Stimulated activated CD4-positive, alpha-beta T cell treated with anti-CD3 and anti-CD28 coated beads, Interleukin-12 subunit alpha, Interleukin-12 subunit beta, amount 100 ng/mL, for 48 hours (primary cell): ENCODE results near the gene CENPQ.
"Not testable (repeated sequence)": the region's sequence is repeated elsewhere in the genome, so short reads cannot be mapped to it uniquely, and the experiment has no call there.

Experiments used
- DNase-seq, 3 donors: peaks; one replicate each; pipeline ENCODE4 v3.0.0-alpha.2; 2020; ENCODE audit warnings: low read depth in 2 of 3, low spot score in 1 of 3

The CENPQ gene, protein sequence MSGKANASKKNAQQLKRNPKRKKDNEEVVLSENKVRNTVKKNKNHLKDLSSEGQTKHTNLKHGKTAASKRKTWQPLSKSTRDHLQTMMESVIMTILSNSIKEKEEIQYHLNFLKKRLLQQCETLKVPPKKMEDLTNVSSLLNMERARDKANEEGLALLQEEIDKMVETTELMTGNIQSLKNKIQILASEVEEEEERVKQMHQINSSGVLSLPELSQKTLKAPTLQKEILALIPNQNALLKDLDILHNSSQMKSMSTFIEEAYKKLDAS

DNA sequence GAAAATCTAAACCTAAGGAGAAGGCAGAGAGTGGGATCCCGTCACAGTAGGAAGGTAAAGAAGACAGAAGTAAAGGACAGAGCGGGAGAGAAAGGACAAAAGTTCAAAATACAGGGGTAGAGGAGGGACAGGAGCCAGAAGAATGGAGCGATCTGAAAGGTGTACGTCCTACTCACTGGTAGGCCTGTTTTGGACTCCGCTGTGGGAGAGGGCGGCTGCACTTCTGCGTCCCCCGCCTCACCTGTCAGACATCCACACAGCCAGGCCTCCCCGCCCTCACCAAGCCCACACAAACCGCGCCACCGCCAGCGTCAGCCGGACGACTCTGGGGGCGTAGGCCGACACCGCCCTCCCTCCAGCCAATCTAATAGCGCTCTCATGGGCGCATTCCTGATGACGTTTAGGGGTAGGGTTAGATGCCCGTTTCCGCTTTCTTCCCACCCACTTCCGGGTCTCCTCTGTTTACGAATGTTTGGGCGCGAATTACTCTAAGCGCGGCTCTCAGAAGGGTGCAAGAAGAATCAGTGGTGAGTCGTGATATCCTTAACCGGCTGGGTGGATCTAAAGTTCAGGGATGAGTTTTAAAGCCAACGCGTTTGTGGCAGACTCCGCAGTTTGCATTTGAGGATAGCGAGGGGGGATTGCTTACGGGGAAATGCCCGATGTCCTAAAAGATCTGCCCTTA, at the start of gene CENPQ, which contains the start of gene MMUT:
Gene CENPQ, plus strand, starts transcription at position 444 of the 685 bp plus-strand sequence. CDS start 6,807 bp downstream, outside the sequence.
Gene MMUT, minus strand, starts transcription at position 327 of the 685 bp plus-strand sequence. CDS start 3,787 bp downstream, outside the sequence.
- peak; percentile 84 to 86 (median 85) for DNase-seq

DNA sequence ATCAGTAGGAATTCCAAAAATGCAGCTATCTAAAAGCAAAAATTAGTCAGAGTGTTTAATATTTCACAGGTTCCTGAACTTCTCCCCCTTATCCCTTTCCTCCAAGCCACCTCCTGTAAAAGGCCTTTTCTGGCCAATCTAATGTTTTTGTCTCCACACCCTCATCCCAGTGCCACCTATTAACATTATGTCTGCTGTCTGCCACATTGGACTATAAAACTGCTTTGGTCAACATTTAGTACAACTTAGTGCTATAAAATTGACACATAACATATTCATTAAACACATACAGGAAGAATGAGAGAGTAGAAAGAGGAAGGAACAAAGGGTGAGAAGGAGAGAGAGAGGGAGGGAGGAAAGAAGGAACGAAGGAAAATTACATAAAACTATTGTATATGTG, 47.8 kb upstream of the CENPQ start:
- DNase-seq, result no peak

DNA sequence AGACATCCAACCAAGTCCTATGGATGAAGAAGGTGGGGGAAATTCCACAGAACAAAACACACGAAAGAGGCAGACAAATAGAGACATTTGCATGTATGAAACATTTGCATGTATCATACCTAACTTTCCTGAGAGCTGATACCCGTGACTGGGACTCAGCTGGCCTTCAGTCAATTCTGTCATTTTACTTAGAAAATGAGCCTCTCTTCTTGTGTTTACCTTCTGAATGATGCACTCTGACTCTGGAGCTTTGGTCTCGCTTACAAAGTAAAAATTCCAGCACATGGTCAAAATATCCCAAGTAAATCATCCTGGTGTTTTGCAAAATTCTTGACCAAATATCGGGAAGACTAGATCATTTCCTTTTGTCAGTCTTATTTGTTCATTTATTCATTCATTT, 47.0 kb upstream of the CENPQ start:
- DNase-seq, result no peak

DNA sequence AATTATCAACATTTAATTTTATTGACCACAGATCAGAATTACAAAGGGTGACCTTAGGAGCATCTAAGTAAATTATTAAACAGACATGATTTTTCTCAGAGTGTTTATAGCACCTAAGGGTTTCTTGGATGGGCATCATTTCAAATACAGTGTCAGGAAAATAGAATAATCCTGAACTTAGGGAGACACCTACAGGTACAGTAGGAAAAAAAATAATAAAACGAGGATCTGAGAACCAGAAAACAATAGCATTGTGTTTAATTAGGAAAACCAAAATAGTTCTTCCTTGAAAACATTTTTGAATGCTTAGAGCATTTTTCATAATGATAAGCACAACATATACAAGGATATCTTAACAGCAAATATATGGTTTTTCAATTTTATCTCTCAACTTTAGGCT, 39.4 kb upstream of the CENPQ start:
- DNase-seq, result no peak

DNA sequence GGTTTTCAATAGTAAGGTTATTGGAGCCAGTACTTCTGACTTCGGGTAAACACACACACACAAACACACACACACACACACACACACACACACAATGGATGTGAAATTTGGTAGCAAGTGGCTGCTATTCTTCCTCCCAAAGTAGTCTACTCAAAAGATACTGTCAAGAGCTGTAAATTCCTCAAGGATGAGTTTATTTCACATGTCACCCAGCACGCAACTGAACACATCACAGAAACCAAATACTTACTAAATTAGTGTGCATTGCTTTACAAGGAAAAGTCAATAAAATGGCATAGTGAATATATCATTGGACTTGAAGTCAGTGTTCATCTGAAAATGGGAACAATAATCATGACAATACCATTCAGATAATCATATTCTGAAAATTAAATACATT, 33.0 kb upstream of the CENPQ start:
- DNase-seq, result no peak

DNA sequence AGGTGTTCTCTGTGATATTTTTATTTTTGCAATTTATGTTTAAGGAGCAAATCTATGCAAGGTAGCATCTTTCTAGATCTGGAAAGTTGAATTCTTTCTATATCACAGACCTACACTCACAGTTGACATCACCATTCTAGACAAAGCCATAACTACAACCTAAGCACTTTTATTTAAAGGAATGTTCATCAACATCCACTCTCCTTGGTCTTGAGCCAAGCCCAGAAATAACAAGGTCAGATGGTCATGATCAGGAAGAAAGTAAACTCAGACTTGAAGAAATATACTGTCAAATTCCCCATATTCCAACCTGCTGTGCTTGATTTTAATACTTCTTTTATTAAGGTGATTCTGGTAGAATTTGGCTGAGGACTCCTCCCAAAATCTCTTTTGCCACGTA, 32.3 kb upstream of the CENPQ start:
- no peak for DNase-seq

DNA sequence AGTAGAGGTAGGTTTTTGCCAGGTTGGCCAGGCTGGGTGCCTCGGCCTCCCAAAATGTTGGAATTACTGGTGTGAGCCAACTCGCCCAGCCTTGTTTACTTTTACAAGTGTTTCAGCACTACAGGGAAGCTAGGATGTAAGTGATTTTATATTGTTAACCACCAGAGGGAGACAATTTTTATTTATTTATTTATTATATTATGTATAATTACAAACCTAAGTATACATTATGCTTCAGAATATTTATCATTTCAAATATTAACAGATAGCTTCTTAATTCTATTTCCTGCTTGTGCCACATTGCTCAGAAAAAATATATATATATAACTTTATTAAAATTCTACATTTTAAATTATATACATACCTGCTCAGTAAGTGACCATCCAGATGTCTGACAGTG, 9.9 kb upstream of the CENPQ start:
- DNase-seq, result no peak

DNA sequence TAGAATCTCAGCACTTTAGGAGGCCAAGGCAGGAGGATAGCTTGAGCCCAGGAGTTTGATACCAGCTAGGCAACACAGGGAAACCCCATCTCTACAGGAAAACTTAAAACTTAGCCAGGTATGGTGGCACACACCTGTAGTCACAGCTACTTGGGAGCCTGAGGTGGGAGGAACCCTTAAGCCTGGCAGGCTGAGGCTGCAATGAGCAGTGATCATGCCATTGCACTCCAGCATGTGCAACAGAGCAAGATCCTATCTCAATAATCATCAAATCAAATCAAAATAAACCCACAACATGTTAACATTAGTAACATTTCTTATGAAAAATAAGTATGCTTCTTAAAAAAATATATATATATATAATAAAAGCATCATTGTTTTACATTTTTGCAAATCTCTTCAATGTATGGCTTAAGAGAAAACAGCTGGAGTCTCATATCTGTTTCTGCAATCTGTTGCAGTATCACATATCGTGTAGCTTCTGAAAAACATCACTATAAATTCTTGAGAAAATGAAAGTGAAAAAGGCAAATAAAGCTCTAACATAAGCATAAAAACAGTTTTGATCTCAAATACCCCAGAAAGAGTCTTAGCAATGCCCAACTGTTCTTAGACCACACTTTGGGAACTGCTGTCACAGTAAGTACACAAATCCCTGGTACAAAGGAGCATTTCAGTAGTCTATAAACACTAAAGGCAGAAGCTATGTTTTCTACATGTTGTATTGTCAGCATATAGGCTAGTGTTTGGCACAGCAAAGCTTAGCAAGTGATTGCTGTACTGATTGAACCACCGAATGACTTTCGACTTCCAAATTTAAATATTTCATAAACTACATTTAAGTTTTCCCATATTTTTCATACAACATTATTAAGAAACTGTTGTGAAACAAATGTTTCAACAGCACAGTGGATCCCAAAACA, 8.1 kb upstream of the CENPQ start:
- DNase-seq, result no peak

DNA sequence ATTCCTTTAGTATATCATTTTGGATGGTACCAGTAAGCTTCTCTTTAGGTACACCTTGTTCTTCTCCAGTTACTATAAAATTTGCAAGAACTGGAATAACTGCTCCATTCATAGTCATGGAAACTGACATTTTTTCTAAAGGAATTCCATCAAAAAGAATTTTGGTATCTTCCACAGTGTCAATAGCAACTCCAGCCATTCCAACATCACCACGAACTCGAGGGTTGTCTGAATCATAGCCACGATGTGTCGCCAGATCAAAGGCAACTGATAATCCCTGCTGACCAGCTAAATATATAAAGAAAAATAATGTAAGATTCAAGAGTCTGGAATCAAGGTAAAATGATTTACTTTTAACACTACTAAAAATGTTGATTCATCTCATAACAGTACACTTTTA, 5.4 kb upstream of the CENPQ start:
- DNase-seq, result no peak

DNA sequence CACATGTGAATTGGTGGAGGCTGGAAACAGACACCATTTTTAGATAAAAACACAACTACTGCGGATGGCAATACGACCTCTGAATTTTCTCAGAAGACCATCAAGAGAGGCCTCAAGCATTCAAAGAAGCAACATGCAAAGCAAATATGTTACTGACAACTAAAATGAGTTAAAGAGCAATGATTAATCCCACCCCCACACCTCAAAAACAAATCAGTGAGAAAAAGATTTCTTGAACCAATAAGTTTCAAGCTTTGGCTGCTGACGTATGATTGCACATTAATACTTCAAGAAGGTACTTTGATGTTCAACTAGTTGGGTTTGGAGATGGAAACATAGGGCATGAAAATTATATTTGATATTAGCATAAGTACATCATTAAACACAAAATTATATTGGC, 1.1 kb upstream of the CENPQ start:
- DNase-seq, result no peak

DNA sequence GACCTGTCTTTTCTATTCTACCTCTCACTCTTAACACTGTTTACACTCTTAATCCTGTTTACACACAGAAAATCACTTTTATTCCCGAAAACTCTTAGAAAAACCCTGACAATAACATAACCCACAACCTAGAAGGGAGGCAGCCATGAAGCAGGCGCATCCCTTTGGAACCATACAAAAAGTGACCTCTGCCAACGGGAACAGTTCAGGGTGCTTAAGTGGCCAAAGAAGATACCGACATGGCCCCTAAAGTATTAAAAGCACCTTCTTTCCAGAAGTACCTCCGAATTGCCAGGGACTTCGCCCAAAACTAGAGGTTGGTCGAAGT, 607 bp upstream of the CENPQ start:
- DNase-seq, result no peak

DNA sequence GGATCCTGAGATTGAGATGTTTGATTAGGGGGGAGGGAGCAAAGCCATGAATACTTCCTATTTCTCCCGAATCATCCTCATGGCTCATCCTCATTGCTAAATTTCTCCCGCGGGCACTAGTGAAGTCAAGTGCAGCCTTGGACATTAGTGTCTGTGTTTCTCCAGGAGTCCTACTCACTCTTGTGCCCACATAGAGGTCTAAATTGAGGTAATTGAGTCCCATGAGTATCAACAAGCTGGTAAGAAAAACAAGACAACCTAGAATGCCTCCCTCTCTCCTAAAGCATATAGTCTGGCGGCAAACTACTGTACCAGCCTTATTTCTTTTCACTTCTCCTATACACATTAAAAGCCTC, 420 bp downstream of the CENPQ start:
- no peak for DNase-seq

DNA sequence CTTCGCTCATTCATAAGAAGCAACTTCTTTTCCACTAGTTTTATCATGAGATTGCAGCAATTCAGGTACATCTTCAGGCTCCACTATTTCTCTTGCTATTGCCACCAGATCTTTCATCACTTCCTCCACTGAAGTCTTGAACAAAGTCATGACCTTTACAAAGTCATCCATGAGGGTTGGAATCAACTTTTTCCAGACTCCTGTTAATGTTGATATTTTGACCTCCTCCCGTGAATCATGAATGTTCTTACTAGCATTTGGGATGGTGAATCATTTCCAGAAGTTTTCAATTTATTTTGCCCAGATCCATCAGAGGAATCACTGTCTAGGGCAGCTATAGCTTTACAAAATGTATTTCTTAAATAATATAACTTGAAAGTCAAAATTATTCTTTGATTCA, 1.5 kb downstream of the CENPQ start:
- no peak for DNase-seq

DNA sequence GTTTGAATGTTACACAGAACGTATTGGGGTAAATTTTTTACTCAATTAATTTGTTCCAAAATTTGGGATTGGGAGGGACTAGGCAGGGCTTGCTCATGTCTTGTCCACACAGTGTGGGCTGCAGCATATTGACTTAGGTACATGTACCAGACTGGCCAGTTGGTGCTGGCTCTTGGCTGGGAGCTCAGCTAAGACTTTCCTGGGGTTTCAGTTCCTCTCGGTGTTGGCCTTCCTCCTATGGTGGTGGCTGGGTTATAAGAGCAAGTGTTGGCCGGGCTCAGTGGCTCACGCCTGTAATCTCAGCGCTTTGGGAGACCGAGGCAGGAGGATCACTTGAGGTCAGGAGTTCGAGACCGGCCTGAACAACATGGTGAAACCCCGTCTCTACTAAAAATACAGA, 4.9 kb downstream of the CENPQ start:
- no peak for DNase-seq

DNA sequence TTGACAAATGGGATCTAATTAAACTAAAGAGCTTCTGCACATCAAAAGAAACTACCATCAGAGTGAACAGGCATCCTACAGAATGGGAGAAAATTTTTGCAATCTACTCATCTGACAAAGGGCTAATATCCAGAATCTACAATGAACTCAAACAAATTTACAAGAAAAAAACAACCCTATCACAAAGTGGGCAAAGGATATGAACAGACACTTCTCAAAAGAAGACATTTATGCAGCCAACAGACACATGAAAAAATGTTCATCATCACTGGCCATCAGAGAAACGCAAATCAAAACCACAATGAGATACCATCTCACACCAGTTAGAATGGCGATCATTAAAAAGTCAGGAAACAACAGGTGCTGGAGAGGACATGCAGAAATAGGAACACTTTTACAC, 13.4 kb downstream of the CENPQ start:
- not testable (repeated sequence) for DNase-seq

DNA sequence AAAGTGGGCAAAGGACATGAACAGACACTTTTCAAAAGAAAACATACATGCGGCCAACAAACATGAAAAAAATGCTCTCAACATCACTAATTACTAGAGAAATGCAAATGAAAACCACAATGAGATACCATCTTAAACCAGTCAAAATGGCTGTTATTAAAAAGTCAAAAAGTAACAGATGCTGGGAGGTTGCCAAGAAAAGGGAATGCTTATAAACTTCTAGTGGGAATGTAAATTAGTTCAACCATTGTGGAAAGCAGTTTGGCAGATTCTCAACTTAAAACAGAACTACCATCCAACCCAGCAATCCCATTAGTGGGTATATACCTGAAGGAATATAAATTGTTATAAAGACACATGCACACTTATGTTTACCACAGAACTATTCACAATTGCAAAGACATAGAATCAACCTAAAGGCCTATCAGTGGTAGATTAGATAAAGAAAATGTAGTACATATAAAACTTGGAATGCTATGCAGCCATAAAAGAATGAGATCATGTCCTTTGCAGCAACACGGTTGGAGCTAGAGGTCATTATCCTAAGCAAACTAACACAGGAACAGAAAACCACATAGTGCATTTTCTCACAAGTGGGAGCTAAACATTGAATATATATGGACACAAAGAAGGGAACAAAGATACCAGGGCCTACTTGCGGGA, 16.3 kb downstream of the CENPQ start:
- DNase-seq, result no peak

DNA sequence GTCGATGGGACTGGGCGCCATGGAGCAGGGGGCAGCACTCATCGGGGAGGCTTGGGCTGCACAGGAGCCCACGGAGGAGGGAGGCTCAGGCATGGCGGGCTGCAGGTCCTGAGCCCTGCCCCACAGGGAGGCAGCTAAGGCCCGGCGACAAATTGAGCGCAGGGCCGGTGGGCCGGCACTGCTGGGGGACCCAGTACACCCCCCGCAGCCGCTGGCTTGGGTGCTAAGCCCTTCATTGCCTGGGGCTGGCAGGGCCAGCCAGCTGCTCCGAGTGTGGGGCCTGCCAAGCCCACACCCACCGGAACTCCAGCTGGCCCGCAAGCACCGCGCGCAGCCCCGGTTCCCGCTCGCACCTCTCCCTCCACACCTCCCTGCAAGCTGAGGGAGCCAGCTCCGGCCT, 18.7 kb downstream of the CENPQ start:
- DNase-seq, result not testable (repeated sequence)

DNA sequence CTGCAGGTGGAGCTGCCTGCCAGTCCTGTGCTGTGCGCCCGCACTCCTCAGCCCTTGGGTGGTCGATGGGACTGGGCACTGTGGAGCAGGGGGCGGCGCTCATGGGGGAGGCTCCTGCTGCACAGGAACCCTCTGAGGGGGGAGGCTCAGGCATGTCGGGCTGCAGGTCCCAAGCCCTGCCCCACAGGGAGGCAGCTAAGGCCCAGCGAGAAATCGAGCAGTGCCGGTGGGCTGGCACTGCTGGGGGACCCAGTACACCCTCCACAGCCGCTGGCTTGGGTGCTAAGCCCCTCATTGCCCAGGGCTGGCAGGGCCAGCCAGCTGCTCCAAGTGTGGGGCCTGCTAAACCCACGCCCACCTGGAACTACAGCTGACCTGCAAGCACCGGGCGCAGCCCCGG, 20.2 kb downstream of the CENPQ start:
- not testable (repeated sequence) for DNase-seq

DNA sequence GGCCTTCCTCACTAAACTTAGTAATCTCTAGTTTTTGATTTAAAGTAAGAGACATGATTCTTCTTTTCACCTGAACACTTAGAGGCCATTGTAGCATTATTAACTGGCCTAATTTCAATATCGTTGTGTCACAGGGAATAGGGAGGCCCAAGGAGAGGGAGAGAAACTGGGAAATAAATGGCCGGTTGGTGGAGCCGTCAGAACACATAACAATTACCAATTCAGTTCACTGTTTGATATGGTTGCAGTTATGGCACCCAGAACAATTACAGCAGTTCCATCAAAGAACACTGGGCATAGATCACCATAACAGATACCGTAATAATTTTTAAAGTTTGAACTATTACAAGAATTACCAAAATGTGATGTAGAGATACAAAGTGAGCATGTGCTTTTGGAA, 27.5 kb downstream of the CENPQ start:
- no peak for DNase-seq

DNA sequence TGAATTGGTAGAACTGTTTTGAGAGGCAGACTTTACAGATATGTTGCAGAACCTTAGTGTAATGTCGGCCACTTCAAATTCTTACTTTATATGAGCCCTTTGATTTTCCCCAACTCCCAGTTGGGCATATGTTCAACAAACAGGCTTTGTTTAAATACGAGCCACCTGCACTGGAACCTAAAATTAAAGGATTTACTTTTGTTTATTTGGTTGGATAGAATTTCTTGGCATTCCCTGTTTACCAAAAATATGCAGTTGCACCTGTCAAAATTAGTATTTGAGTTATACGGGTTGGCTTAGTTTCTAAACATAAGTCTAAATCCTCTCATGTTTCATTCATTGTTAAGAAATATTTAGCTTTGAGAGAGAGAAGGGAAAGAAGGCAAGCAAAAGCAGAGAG, 34.1 kb downstream of the CENPQ start:
- no peak for DNase-seq

DNA sequence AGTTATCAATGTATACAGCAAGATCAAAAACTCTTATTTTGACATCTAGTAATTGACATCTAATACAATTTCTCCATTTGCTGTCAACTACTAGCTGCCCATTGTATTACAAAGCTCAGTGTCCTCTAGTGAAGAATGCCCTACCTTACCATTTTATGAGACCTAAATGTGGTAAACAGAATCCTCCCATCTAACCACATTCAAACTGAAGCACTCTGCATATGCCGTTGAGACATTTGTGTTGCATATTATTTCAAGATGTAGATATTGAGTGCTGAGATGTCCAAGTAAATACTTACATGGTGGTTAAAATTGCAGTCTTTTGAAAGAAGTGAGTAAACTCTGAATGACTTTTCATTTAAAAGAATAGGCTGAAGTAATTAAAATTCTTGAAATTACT, 36.0 kb downstream of the CENPQ start:
- DNase-seq, result no peak

DNA sequence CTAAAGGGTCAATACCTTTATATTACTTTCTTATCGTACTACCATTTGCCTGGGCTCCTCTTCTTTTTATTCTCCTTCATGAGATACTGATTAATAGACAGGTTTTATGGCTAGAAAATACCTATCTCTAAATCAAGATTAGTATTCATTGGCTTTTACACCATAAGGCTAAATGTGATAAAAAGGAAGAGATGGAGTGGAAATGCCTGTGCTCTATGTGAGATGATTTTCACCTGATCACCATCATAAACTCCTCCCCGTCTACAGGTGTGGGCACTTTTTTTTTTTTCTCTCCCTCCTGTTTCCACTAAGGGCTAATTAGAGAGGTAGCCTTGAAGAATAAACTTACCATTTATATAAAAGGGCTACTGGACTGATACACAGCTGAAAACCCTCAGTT, 36.5 kb downstream of the CENPQ start, which contains the start of gene GLYATL3:
Gene GLYATL3, plus strand, starts transcription at position 301 of the 400 bp plus-strand sequence. CDS start 12,068 bp downstream, outside the sequence.
- DNase-seq, result no peak
